ENCODE results near the gene PIGA.

DNA sequence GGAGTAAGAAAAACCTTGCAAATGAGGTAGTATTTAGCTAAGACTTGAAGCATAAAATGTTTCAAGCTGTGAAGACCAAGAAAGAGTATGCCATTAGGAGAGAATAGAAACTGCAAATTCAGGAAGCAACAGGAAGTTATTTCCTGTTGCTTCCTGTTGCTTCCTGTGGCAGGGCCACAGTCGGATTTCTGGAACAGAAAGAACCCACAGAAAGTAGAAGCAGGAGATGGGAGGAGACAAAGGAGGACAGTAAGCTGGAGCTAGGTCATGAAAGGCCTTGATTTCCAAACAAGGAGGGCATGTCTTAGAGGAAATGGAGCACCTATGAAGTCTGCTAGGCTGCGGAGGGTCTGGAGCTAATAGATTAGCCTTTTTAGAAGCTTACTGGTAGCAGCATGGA, 37.1 kb downstream of the PIGA start:
- TF ChIP-seq, protein P1, sequence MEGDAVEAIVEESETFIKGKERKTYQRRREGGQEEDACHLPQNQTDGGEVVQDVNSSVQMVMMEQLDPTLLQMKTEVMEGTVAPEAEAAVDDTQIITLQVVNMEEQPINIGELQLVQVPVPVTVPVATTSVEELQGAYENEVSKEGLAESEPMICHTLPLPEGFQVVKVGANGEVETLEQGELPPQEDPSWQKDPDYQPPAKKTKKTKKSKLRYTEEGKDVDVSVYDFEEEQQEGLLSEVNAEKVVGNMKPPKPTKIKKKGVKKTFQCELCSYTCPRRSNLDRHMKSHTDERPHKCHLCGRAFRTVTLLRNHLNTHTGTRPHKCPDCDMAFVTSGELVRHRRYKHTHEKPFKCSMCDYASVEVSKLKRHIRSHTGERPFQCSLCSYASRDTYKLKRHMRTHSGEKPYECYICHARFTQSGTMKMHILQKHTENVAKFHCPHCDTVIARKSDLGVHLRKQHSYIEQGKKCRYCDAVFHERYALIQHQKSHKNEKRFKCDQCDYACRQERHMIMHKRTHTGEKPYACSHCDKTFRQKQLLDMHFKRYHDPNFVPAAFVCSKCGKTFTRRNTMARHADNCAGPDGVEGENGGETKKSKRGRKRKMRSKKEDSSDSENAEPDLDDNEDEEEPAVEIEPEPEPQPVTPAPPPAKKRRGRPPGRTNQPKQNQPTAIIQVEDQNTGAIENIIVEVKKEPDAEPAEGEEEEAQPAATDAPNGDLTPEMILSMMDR (IDR thresholded peaks at IDR 0.05): no peak
- TF ChIP-seq POLR2A (IDR thresholded peaks at IDR 0.05): no peak
